ENCODE measurements around the gene PHLDA2. TPM values are rescaled to one million over a fixed set of nuclear protein-coding genes. Genes with fewer than 3 reads are reported as not detected.
A peak's percentile ranks its signal among the peaks of the same experiment; 100 is the strongest.

The PHLDA2 gene
- total RNA-seq, 1 experiment from 2014 or later = 195 TPM

DNA sequence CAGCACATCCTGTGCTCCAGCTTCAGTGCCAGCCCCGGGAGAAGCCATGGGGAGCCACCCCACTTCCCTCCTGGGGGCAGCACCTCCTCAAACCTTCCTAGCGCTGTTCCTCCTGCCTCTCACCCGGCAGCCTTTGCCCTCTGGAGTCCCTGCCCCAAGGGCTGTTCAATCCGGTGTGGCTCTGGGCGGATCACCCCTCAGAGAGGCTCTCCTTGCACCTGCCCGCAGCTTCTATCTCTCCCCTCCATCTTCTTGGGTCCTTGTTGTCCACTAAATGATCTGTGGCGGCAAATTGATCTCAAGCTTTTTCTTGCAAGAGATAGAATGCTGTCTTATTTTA is 25.6 kb downstream of the PHLDA2 start:
- DNase-seq (ENCODE audit: low read depth, low spot score) (no peak), ATAC-seq (peak; percentile 0; the same call in 1 of the 2 replicates)
- Histone ChIP-seq H3K9me3 (ENCODE audit: control insufficient read depth, insufficient read depth, low read depth, low read length) (no peaks in the 10 kb centered on the region), H3K36me3 (ENCODE audit: control insufficient read depth, insufficient read depth, low read length) (no peaks in the 10 kb centered on the region; the same call in 1 of the 2 replicates), H3K4me3 (ENCODE audit: low read depth in 2 of 2, low read length in 2 of 2) (peak overlapping the region; percentile 73 to 75), H3K4me1 (ENCODE audit: control insufficient read depth, insufficient read depth, low read length) (peaks cover 44% of the 10 kb centered on the region), H3K27me3 (ENCODE audit: control insufficient read depth, insufficient read depth, low read length) (no peaks in the 10 kb centered on the region), H3K27ac (ENCODE audit: low read length) (peak overlapping the region; percentile 86)
- intact Hi-C loops (cut with micrococcal nuclease; ENCODE audit: unreplicated experiment) = no loop called here
- BruUV-seq (replicated peaks) = no TSS peak
- ChIA-PET POLR2A (interaction anchor here (1.5 to 1.9 kb wide), 2 partner anchors 10 to 26 kb away, joined by 4 to 7 read pairs; partner anchors contain the start of gene PHLDA2), CTCF (interaction anchor here (0.9 to 1.2 kb wide), 3 partner anchors 11 to 26 kb away, joined by 3 to 4 read pairs (median 3); no protein-coding TSS in a partner anchor)
- TF ChIP-seq SIN3A (IDR thresholded peaks at IDR 0.05; ENCODE audit: borderline replicate concordance, insufficient read depth, low read depth, low read length) = no peak
- TF ChIP-seq, protein P1, sequence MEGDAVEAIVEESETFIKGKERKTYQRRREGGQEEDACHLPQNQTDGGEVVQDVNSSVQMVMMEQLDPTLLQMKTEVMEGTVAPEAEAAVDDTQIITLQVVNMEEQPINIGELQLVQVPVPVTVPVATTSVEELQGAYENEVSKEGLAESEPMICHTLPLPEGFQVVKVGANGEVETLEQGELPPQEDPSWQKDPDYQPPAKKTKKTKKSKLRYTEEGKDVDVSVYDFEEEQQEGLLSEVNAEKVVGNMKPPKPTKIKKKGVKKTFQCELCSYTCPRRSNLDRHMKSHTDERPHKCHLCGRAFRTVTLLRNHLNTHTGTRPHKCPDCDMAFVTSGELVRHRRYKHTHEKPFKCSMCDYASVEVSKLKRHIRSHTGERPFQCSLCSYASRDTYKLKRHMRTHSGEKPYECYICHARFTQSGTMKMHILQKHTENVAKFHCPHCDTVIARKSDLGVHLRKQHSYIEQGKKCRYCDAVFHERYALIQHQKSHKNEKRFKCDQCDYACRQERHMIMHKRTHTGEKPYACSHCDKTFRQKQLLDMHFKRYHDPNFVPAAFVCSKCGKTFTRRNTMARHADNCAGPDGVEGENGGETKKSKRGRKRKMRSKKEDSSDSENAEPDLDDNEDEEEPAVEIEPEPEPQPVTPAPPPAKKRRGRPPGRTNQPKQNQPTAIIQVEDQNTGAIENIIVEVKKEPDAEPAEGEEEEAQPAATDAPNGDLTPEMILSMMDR (IDR thresholded peaks at IDR 0.05) = no peak
- TF ChIP-seq TCF7L2 (IDR thresholded peaks at IDR 0.05; ENCODE audit: low read depth, low read length) = no peak
- TF ChIP-seq, protein P2, sequence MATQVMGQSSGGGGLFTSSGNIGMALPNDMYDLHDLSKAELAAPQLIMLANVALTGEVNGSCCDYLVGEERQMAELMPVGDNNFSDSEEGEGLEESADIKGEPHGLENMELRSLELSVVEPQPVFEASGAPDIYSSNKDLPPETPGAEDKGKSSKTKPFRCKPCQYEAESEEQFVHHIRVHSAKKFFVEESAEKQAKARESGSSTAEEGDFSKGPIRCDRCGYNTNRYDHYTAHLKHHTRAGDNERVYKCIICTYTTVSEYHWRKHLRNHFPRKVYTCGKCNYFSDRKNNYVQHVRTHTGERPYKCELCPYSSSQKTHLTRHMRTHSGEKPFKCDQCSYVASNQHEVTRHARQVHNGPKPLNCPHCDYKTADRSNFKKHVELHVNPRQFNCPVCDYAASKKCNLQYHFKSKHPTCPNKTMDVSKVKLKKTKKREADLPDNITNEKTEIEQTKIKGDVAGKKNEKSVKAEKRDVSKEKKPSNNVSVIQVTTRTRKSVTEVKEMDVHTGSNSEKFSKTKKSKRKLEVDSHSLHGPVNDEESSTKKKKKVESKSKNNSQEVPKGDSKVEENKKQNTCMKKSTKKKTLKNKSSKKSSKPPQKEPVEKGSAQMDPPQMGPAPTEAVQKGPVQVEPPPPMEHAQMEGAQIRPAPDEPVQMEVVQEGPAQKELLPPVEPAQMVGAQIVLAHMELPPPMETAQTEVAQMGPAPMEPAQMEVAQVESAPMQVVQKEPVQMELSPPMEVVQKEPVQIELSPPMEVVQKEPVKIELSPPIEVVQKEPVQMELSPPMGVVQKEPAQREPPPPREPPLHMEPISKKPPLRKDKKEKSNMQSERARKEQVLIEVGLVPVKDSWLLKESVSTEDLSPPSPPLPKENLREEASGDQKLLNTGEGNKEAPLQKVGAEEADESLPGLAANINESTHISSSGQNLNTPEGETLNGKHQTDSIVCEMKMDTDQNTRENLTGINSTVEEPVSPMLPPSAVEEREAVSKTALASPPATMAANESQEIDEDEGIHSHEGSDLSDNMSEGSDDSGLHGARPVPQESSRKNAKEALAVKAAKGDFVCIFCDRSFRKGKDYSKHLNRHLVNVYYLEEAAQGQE (IDR thresholded peaks at IDR 0.05; ENCODE audit: insufficient read depth in 1 of 2, low read depth in 2 of 2, low read length in 1 of 2) = no peak
- TF ChIP-seq POLR2AphosphoS5 (IDR thresholded peaks at IDR 0.05; ENCODE audit: low read depth, low read length) = no peak
- in situ Hi-C loops (cut with HindIII; ENCODE audit: low pct_unique_long_range_greater_than_20kb, low sequenced_read_pairs) = no loop called here

DNA sequence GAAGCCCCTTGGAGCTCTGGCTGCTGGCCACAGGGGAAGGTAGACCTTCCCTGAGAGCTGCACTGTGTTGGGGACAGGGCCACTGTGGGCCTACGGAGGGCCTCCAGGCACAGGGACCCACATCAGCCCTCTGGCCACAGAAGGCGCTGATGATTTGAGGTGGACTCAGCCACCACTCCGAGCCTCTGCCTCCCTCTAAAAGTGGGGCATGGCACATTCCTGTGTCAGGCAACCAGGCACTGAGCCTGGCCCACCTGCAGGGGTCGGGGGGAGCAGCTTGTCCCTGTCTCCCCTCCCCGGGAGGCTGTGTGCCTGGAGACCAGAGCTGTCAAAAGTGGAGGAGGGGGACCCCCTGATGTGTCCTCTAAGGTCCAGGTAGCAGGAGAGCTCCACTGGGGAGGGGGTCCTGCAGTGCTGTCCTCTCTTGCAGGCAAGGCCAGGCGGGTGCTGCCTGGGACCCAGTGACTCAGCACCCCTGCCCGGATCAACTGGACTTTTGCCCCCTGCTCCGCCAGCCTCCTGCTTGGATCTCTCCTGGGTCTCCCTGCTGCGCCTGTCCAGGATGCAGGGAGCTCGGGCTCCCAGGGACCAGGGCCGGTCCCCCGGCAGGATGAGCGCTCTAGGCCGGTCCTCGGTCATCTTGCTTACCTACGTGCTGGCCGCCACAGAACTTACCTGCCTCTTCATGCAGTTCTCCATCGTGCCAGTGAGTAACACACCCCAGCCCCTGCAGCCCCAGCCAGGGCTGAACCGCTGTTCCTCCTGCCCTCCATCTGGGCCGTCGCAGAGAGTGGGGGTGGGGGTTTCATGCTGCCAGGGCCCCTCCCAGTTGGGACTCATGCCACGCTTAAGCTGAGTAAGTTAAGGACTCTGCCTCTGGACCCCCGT is 26.2 kb downstream of the PHLDA2 start:
- peaks cover 49% of the 10 kb centered on the region for H3K4me1 ChIP-seq (ENCODE audit: control insufficient read depth, insufficient read depth, low read length)
- ChIA-PET CTCF (interaction anchor here (0.9 to 1.2 kb wide), 3 partner anchors 10 to 27 kb away, joined by 3 to 4 read pairs (median 3); no protein-coding TSS in a partner anchor), POLR2A (interaction anchor here (0.7 to 1.9 kb wide), 3 partner anchors 10 to 52 kb away, joined by 3 to 7 read pairs (median 4); partner anchors contain the start of gene PHLDA2)
- no peaks in the 10 kb centered on the region for H3K27me3 ChIP-seq (ENCODE audit: control insufficient read depth, insufficient read depth, low read length)
- 0 out of 2 replicates have a peak, but pooled peaks have one; percentile 22 for TF ChIP-seq SIN3A (IDR thresholded peaks at IDR 0.05; ENCODE audit: borderline replicate concordance, insufficient read depth, low read depth, low read length)
- TF ChIP-seq, protein P2 (IDR thresholded peaks at IDR 0.05; ENCODE audit: insufficient read depth in 1 of 2, low read depth in 2 of 2, low read length in 1 of 2) = no peak
- TF ChIP-seq, protein P1 (IDR thresholded peaks at IDR 0.05) = no peak
- TF ChIP-seq TCF7L2 (IDR thresholded peaks at IDR 0.05; ENCODE audit: low read depth, low read length) = no peak
- TF ChIP-seq POLR2AphosphoS5 (IDR thresholded peaks at IDR 0.05; ENCODE audit: low read depth, low read length) = no peak
- BruUV-seq (replicated peaks) = no TSS peak
- H3K4me3 ChIP-seq (ENCODE audit: low read depth in 2 of 2, low read length in 2 of 2) = peak overlapping the region; percentile 73 to 75
- ATAC-seq (peak; percentile 14), DNase-seq (ENCODE audit: low read depth, low spot score) (no peak)
- peak overlapping the region; percentile 86 for H3K27ac ChIP-seq (ENCODE audit: low read length)
- H3K9me3 ChIP-seq (ENCODE audit: control insufficient read depth, insufficient read depth, low read depth, low read length) = no peaks in the 10 kb centered on the region
- in situ Hi-C loops (cut with HindIII; ENCODE audit: low pct_unique_long_range_greater_than_20kb, low sequenced_read_pairs) (no loop called here), intact Hi-C loops (cut with micrococcal nuclease; ENCODE audit: unreplicated experiment) (no loop called here)
- H3K36me3 ChIP-seq (ENCODE audit: control insufficient read depth, insufficient read depth, low read length) = no peaks in the 10 kb centered on the region; the same call in 1 of the 2 replicates

Data from Panc1 (cell line).